Measurements from ENCODE around the gene KCNK3. TPM values are rescaled to one million over a fixed set of nuclear protein-coding genes. Genes with fewer than 3 reads are reported as not detected.

Gene KCNK3
- total and polyA plus RNA-seq, 10 donors = 0.61 to 6.0 (median 2.0) TPM

DNA sequence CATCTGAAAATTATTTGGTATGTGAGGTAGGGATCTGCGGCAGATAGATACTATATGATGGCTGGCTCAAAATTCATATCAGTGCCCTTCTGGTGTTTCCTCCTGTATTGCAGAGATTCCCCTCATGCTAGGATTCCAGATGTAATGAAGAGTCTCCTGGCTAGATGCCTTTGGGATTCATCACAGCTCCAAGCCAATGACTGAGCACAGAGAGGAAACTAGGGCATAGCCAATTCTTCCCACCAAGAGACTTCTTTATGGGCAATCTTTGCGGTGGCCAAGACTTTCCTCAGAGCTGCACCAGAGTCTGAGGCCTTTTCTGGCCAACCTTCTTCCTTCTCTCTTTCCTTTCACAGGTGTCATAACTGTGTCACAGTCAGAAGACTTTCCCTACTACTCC lies 25.9 kb upstream of the KCNK3 start:
- Histone ChIP-seq H3K36me3 (no peaks in the 10 kb centered on the region), H3K27ac (no peak overlapping the region), H3K9me3 (peaks cover 0 to 7% (median 0%) of the 10 kb centered on the region in 8 donors), H3K4me3 (no peak overlapping the region), H3K4me1 (no peaks in the 10 kb centered on the region), H3K27me3 (replicated peaks in 1 of 7) (peaks cover 0 to 33% (median under 1%) of the 10 kb centered on the region in 7 donors)
- no peak for DNase-seq
- 46 to 98% (median 95%) methylated on average over 2 of the region's 2 CpGs for WGBS, 5 donors
- intact Hi-C loops (cut with DNase I; ENCODE audit: low total_unique reads) = no loop called here
- TF ChIP-seq POLR2A (IDR thresholded peaks at IDR 0.05) (no peak), CTCF (IDR thresholded peaks at IDR 0.05 in 8 of 11, conservative IDR thresholded peaks at IDR 0.05 in 3 of 11) (no peak), POLR2AphosphoS5 (IDR thresholded peaks at IDR 0.05) (no peak)

DNA sequence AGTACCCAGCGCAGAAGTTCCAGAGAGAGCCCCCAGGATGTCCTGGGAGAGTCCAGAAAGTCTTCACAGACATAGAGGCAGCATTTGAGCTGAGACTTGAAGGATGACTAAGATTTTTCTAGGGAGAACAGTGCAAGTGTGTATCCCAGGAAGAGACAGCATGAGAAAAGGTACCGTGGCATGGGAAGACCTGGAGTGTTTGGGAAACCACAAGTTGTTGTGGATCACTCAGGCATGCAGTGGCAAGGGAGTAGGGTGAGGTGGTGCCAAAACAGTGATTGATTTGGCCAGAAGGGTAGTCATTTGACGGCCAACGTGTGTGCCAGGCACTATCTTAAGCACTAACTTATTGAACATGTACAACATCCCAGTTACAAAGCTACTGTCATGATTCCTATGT lies 24.5 kb upstream of the KCNK3 start:
- peaks cover 0 to 7% (median 0%) of the 10 kb centered on the region in 8 donors for H3K9me3 ChIP-seq
- H3K4me1 ChIP-seq = no peaks in the 10 kb centered on the region
- intact Hi-C loops (cut with DNase I; ENCODE audit: low total_unique reads) = no loop called here
- H3K27ac ChIP-seq = no peak overlapping the region
- WGBS, 5 donors = 83 to 93% (median 90%) methylated on average over 4 of the region's 4 CpGs
- H3K27me3 ChIP-seq (replicated peaks in 1 of 7) = peaks cover 0 to 43% (median 4%) of the 10 kb centered on the region in 7 donors
- no peak overlapping the region for H3K4me3 ChIP-seq
- no peak for TF ChIP-seq CTCF (IDR thresholded peaks at IDR 0.05 in 8 of 11, conservative IDR thresholded peaks at IDR 0.05 in 3 of 11)
- TF ChIP-seq POLR2A (IDR thresholded peaks at IDR 0.05) = no peak
- TF ChIP-seq POLR2AphosphoS5 (IDR thresholded peaks at IDR 0.05) = no peak
- no peak for DNase-seq
- H3K36me3 ChIP-seq = no peaks in the 10 kb centered on the region

DNA sequence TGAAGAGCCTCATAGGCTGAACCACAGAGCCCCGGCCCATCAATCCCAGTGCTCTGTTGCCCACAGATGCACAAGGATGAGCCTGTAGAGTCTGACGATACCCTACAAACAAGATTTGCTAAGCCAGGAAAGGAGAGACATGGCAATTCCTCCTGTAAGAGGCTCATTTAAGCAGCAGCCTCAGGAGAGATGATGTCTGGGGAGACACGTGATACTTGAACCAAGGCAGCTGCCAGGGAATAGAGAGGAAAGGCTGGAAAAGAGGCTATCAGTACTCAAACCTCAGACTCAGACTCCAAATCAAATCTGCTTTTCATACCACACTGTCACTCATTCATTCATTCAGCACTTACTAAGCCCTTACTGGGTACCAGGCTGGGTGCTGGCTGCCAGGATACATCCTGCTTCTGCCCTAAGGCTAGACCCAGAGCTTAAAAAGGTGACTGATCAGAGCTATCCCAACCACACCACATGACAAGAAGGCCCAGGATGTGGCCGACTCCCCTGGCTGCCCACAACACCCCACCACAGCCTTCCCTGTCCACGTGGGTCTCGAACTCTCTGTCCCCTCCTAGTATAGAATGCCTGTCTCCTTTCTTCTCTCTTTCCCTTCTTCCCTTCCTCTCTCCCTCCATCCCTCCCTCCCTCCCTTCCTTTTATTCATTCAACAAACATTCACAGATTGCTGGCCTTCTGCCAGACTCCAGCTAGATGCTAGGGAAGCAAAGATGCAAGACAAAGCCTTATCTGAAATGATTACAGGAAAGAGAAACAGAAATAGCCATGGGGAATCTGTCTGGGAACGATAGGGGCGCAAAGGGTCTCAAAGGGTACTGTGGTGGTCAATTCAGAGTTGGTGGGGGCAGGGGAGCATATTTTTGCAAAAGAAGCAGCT lies 23.4 kb upstream of the KCNK3 start:
- H3K9me3 ChIP-seq = peaks cover 0 to 4% (median 0%) of the 10 kb centered on the region in 8 donors
- H3K36me3 ChIP-seq = no peaks in the 10 kb centered on the region
- TF ChIP-seq POLR2AphosphoS5 (IDR thresholded peaks at IDR 0.05) (no peak), POLR2A (IDR thresholded peaks at IDR 0.05) (no peak), CTCF (IDR thresholded peaks at IDR 0.05 in 8 of 11, conservative IDR thresholded peaks at IDR 0.05 in 3 of 11) (no peak)
- H3K27me3 ChIP-seq (replicated peaks in 1 of 7) = peaks cover 0 to 43% (median 4%) of the 10 kb centered on the region in 7 donors
- DNase-seq = peak; percentile 34
- intact Hi-C loops (cut with DNase I; ENCODE audit: low total_unique reads) = no loop called here
- WGBS, 5 donors = 61 to 67% (median 64%) methylated on average over 8 of the region's 8 CpGs
- H3K4me1 ChIP-seq = no peaks in the 10 kb centered on the region
- H3K4me3 ChIP-seq = no peak overlapping the region
- H3K27ac ChIP-seq = no peak overlapping the region

GRCh38 chr2:26670171-26670570 lies 22.4 kb upstream of the KCNK3 start:
- Histone ChIP-seq H3K9me3 (peaks cover 0 to 4% (median 0%) of the 10 kb centered on the region in 8 donors), H3K36me3 (no peaks in the 10 kb centered on the region), H3K4me3 (no peak overlapping the region), H3K27ac (no peak overlapping the region), H3K4me1 (no peaks in the 10 kb centered on the region), H3K27me3 (replicated peaks in 1 of 7) (peaks cover 0 to 43% (median 4%) of the 10 kb centered on the region in 7 donors)
- no peak for TF ChIP-seq POLR2A (IDR thresholded peaks at IDR 0.05)
- TF ChIP-seq POLR2AphosphoS5 (IDR thresholded peaks at IDR 0.05) = no peak
- no peak for TF ChIP-seq CTCF (IDR thresholded peaks at IDR 0.05 in 8 of 11, conservative IDR thresholded peaks at IDR 0.05 in 3 of 11)
- DNase-seq = peak; percentile 35
- WGBS, 5 donors = 4 to 13% (median 10%) methylated on average over 3 of the region's 3 CpGs
- intact Hi-C loops (cut with DNase I; ENCODE audit: low total_unique reads) = no loop called here

All from spleen (tissue), 11 donors.